Measurements from ENCODE around the gene SLC6A6. TPM values are rescaled to one million over a fixed set of nuclear protein-coding genes. Genes with fewer than 3 reads are reported as not detected.

The SLC6A6 gene
- total RNA-seq, 1 experiment from 2014 or later: 211 TPM

GRCh38 chr3:14412831-14413380, 10.5 kb downstream of the SLC6A6 start (continued):
- TF ChIP-seq MAX (CRISPR knock-in tag; IDR thresholded peaks at IDR 0.05) (peak; percentile 70), SOX15 (CRISPR knock-in tag; IDR thresholded peaks at IDR 0.05) (no peak), RORB (CRISPR knock-in tag; IDR thresholded peaks at IDR 0.05) (no peak), ZNF423 (CRISPR knock-in tag; IDR thresholded peaks at IDR 0.05) (peak; percentile 82), FOXK1 (CRISPR knock-in tag; IDR thresholded peaks at IDR 0.05) (peak; percentile 35; the same call in 1 of the 2 replicates), ESRRA (CRISPR knock-in tag; IDR thresholded peaks at IDR 0.05; ENCODE audit: borderline replicate concordance) (peak; percentile 94; the same call in 1 of the 2 replicates)

GRCh38 chr3:14413381-14414071, 11.1 kb downstream of the SLC6A6 start:
- TF ChIP-seq CTCF (IDR thresholded peaks at IDR 0.05) (no peak), USF1 (CRISPR knock-in tag; IDR thresholded peaks at IDR 0.05) (peak; percentile 89), MAX (CRISPR knock-in tag; IDR thresholded peaks at IDR 0.05) (peak; percentile 54; the same call in 1 of the 2 replicates), HMGXB4 (CRISPR knock-in tag; IDR thresholded peaks at IDR 0.05) (0 out of 2 replicates have a peak, but pooled peaks have one; percentile 8)
- Mint-ChIP-seq H3K4me1 (peaks cover 68% of the 10 kb centered on the region), H3K9me3 (no peaks in the 10 kb centered on the region), H3K27me3 (ENCODE audit: low read depth) (no peaks in the 10 kb centered on the region), H3K36me3 (peaks cover 43% of the 10 kb centered on the region), H3K27ac (peak overlapping the region; percentile 85), H3K4me3 (0 out of 2 replicates have a peak overlapping the region, but pooled peaks have one; percentile 18)
- POLR2A ChIA-PET: interaction anchor here (0.9 to 1.7 kb wide), 5 partner anchors 9 to 45 kb away, joined by 3 to 5 read pairs (median 4); partner anchors contain the start of gene SLC6A6
- CTCF ChIA-PET: interaction anchor here (0.6 to 3.0 kb wide), 8 partner anchors 11 to 210 kb away, joined by 3 to 10 read pairs (median 3); partner anchors contain the start of gene SLC6A6
- peak; percentile 62 for ATAC-seq
- DNase-seq (ENCODE audit: low spot score): peak; percentile 54

GRCh38 chr3:14414846-14415464, 12.5 kb downstream of the SLC6A6 start:
- DNase-seq (ENCODE audit: low spot score) (no peak), ATAC-seq (no peak)
- Mint-ChIP-seq H3K27me3 (ENCODE audit: low read depth) (no peaks in the 10 kb centered on the region), H3K9me3 (no peaks in the 10 kb centered on the region), H3K36me3 (peaks cover 49% of the 10 kb centered on the region), H3K4me3 (no peak overlapping the region), H3K27ac (peak overlapping the region; percentile 71), H3K4me1 (peaks cover 72% of the 10 kb centered on the region)
- TF ChIP-seq ETV6 (CRISPR knock-in tag; IDR thresholded peaks at IDR 0.05) (no peak), HMGA2 (CRISPR knock-in tag; IDR thresholded peaks at IDR 0.05) (no peak), E2F1 (CRISPR knock-in tag; IDR thresholded peaks at IDR 0.05) (no peak), ZNF281 (CRISPR knock-in tag; IDR thresholded peaks at IDR 0.05) (no peak), ATF3 (CRISPR knock-in tag; conservative IDR thresholded peaks at IDR 0.05) (no peak), ERG (CRISPR knock-in tag; IDR thresholded peaks at IDR 0.05) (no peak)
- CTCF ChIA-PET: interaction anchor here (0.7 to 1.1 kb wide), 2 partner anchors 53 to 105 kb away, joined by 3 read pairs; no protein-coding TSS in a partner anchor
- POLR2A ChIA-PET: interaction anchor here (1.4 kb wide), 1 partner anchor 13 kb away, joined by 3 read pairs; the partner anchor contains the start of gene SLC6A6
